HCT116 (cell line): Measurements from ENCODE around the gene HK1. TPM values are rescaled to one million over a fixed set of nuclear protein-coding genes. Genes with fewer than 3 reads are reported as not detected.

ENCODE experiments used
- ATAC-seq: fragments of 200-7000 bp; cut with Tn5 transposase; 2 replicates; pipeline ENCODE4 v1.9.1; 2020; ENCODE audit warnings: mild to moderate bottlenecking, moderate library complexity
- BruUV-seq: library from RNA; stranded (reverse); fragments of 400-500 nt; replicated peaks from 2 replicates; lab custom pipeline; 2021; lab: Mats Ljungman, UMichigan
- CTCF ChIA-PET: fragments of 300-600 bp; sonication (Branson Sonifier 250); formaldehyde crosslinking; loops from one replicate; lab custom pipeline; 2021; ENCODE audit warnings: antibody characterized with exemption; lab: Charles Lee
- POLR2A ChIA-PET: fragments of 300-600, 350-600 bp; sonication (Branson Sonifier 250); formaldehyde crosslinking; loops from one replicate; lab custom pipeline; 2021; ENCODE audit warnings: antibody characterized with exemption; lab: Charles Lee
- RAD21 ChIA-PET, 2 experiments: fragments of 300-600 bp; sonication (Branson Sonifier 250); formaldehyde crosslinking; loops; one replicate each; lab custom pipeline; 2023; ENCODE audit warnings: low total read pairs in 2 of 2; ENCODE audit not compliant: uncharacterized antibody in 2 of 2, unreplicated experiment in 2 of 2, low non-redundant PET in 1 of 2; lab: Charles Lee
- DNase-seq: peaks from one replicate; pipeline ENCODE4 v3.0.0-alpha.2; 2010; ENCODE audit warnings: low read depth, low spot score
- H2AFZ ChIP-seq: fragments of 200-600 bp; shearing (Covaris generic), sonication (generic); 2 replicates; pipeline ENCODE4 v1.6.1; 2017; ENCODE audit warnings: low read depth, mixed run types, mixed read lengths, antibody characterized with exemption, low read length; ENCODE audit not compliant: poor library complexity, severe bottlenecking
- H3K27ac ChIP-seq: 2 replicates; pipeline ENCODE4 v1.5.1; 2012; ENCODE audit warnings: low read depth, low read length
- H3K27me3 ChIP-seq: fragments of 200-600 bp; sonication (generic); 2 replicates; pipeline ENCODE4 v1.6.1; 2016; ENCODE audit warnings: mixed run types, low read length, mixed read lengths; ENCODE audit not compliant: insufficient read depth
- H3K36me3 ChIP-seq, 2 experiments: fragments of 200-500 bp in 1 of 2; fragments of 200-600 bp in 1 of 2; sonication (Bioruptor generic) in 1 of 2; sonication (generic) in 1 of 2; 2 replicates each; pipeline versions ENCODE4 v1.5.1 to v1.6.1; 2014 to 2016; ENCODE audit warnings: low read length in 2 of 2, inconsistent platforms in 1 of 2, mixed read lengths in 1 of 2, mixed run types in 1 of 2; ENCODE audit not compliant: insufficient read depth in 2 of 2, control insufficient read depth in 1 of 2
- H3K4me1 ChIP-seq, 2 experiments: fragments of 200-600 bp in 1 of 2; sonication (generic) in 1 of 2; 2 replicates each; pipeline versions ENCODE4 v1.5.1 to v1.6.1; 2012 to 2017; ENCODE audit warnings: low read length in 2 of 2, inconsistent platforms in 1 of 2, mild to moderate bottlenecking in 1 of 2, mixed read lengths in 1 of 2, mixed run types in 1 of 2, moderate library complexity in 1 of 2; ENCODE audit not compliant: insufficient read depth in 2 of 2, control insufficient read depth in 1 of 2
- H3K4me2 ChIP-seq: fragments of 200-600 bp; sonication (generic); 2 replicates; pipeline ENCODE4 v1.6.1; 2017; ENCODE audit warnings: mixed run types, low read length, mixed read lengths
- H3K4me3 ChIP-seq, 2 experiments: fragments of 200-600 bp in 1 of 2; sonication (generic) in 1 of 2; replicated peaks in 1 of 2; 2 replicates each; pipeline ENCODE4 v1.5.1; 2011 to 2016; ENCODE audit warnings: low read length in 2 of 2, control low read depth in 1 of 2, low read depth in 1 of 2, mild to moderate bottlenecking in 1 of 2, mixed read lengths in 1 of 2, mixed run types in 1 of 2
- H3K79me2 ChIP-seq: fragments of 200-600 bp; sonication (generic); 2 replicates; pipeline ENCODE4 v1.6.1; 2017; ENCODE audit warnings: mild to moderate bottlenecking, mixed run types, low read length, moderate library complexity, mixed read lengths; ENCODE audit not compliant: insufficient read depth
- H3K9ac ChIP-seq: fragments of 200-600 bp; sonication (generic); 2 replicates; pipeline ENCODE4 v1.6.1; 2016; ENCODE audit warnings: low read length, mixed read lengths
- H3K9me2 ChIP-seq: fragments of 200-600 bp; sonication (generic), shearing (Covaris generic); 2 replicates; pipeline ENCODE4 v1.6.1; 2017; ENCODE audit warnings: mixed run types, mild to moderate bottlenecking, moderate library complexity; ENCODE audit not compliant: insufficient read depth
- H3K9me3 ChIP-seq, 2 experiments: fragments of 200-500 bp in 1 of 2; fragments of 200-600 bp in 1 of 2; sonication (Bioruptor generic) in 1 of 2; sonication (generic) in 1 of 2; 2 replicates each; pipeline ENCODE4 v1.6.1; 2014 to 2017; ENCODE audit warnings: low read length in 2 of 2, mixed read lengths in 2 of 2, inconsistent platforms in 1 of 2, low read depth in 1 of 2, mild to moderate bottlenecking in 1 of 2, mixed run types in 1 of 2, moderate library complexity in 1 of 2; ENCODE audit not compliant: control insufficient read depth in 1 of 2, insufficient read depth in 1 of 2
- H4K20me1 ChIP-seq: fragments of 200-600 bp; sonication (generic), shearing (Covaris generic); 2 replicates; pipeline ENCODE4 v1.6.1; 2017; ENCODE audit warnings: mixed run types, mild to moderate bottlenecking, moderate library complexity; ENCODE audit not compliant: insufficient read depth
- CBX3 ChIP-seq: IDR thresholded peaks from 2 replicates; pipeline ENCODE4 v1.6.1; 2012; ENCODE audit warnings: low read depth
- ELF1 ChIP-seq: IDR thresholded peaks from 2 replicates; pipeline ENCODE4 v1.6.1; 2012; ENCODE audit warnings: low read depth, borderline replicate concordance
- EZH2phosphoT487 ChIP-seq: fragments of 200-600 bp; IDR thresholded peaks from 2 replicates; pipeline ENCODE4 v1.6.1; 2018; ENCODE audit warnings: antibody characterized with exemption, borderline replicate concordance
- JUND ChIP-seq: IDR thresholded peaks from 2 replicates; pipeline ENCODE4 v1.6.1; 2012
- POLR2A ChIP-seq: IDR thresholded peaks from 2 replicates; pipeline ENCODE4 v1.7.0; 2011; ENCODE audit warnings: borderline replicate concordance; ENCODE audit not compliant: insufficient read depth, insufficient read length; ENCODE audit errors: extremely low read depth
- SP1 ChIP-seq: IDR thresholded peaks from 2 replicates; pipeline ENCODE4 v1.6.1; 2012; ENCODE audit warnings: low read depth
- SRF ChIP-seq: IDR thresholded peaks from 2 replicates; pipeline ENCODE4 v1.6.1; 2012; ENCODE audit warnings: low read depth
- YY1 ChIP-seq: IDR thresholded peaks from 2 replicates; pipeline ENCODE4 v1.6.1; 2011; ENCODE audit warnings: low read length, low read depth, moderate library complexity, mild to moderate bottlenecking; ENCODE audit not compliant: insufficient replicate concordance; ENCODE audit errors: extremely low read depth
- intact Hi-C: fragments of 100-400 bp; cut with micrococcal nuclease; formaldehyde crosslinking; loops from 2 replicates; pipeline ENCODE4 v1.10.0; 2022
- total RNA-seq: library from RNA; stranded (reverse); gene quantifications from one replicate; pipeline ENCODE4 v1.2.1, GENCODE V29; 2021; ENCODE audit not compliant: unreplicated experiment
- TF ChIP-seq, protein P1 (sequence below): IDR thresholded peaks from 2 replicates; pipeline ENCODE4 v1.6.1; 2011; ENCODE audit warnings: mild to moderate bottlenecking, low read length, moderate library complexity; ENCODE audit not compliant: insufficient replicate concordance; ENCODE audit errors: extremely low read depth
- TF ChIP-seq, protein P2 (sequence below), 3 experiments: fragments of 200-600 bp in 1 of 3; sonication (generic) in 1 of 3; IDR thresholded peaks in 2 of 3; conservative IDR thresholded peaks in 1 of 3; 2 replicates each; pipeline ENCODE4 v1.5.1; 2012 to 2017; ENCODE audit warnings: low read depth in 2 of 3, low read length in 2 of 3, antibody characterized with exemption in 1 of 3, borderline replicate concordance in 1 of 3, control low read depth in 1 of 3, mild to moderate bottlenecking in 1 of 3, mixed read lengths in 1 of 3, mixed run types in 1 of 3, moderate library complexity in 1 of 3; ENCODE audit not compliant: insufficient read depth in 1 of 3
- TF ChIP-seq, protein P3 (sequence below): IDR thresholded peaks from 2 replicates; pipeline ENCODE4 v1.6.1; 2012; ENCODE audit warnings: low read depth

Gene HK1
- total RNA-seq, 1 experiment from 2014 or later = 50.3 TPM

GRCh38 chr10:69242040-69242851 lies 36.0 kb upstream of the HK1 start:
- H3K36me3 ChIP-seq = no peaks in the 10 kb centered on the region
- no peak for ATAC-seq
- DNase-seq = no peak
- H2AFZ ChIP-seq = no peak overlapping the region
- no TSS peak for BruUV-seq
- TF ChIP-seq ELF1 (no peak), SRF (no peak), JUND (no peak)
- TF ChIP-seq, protein P1, sequence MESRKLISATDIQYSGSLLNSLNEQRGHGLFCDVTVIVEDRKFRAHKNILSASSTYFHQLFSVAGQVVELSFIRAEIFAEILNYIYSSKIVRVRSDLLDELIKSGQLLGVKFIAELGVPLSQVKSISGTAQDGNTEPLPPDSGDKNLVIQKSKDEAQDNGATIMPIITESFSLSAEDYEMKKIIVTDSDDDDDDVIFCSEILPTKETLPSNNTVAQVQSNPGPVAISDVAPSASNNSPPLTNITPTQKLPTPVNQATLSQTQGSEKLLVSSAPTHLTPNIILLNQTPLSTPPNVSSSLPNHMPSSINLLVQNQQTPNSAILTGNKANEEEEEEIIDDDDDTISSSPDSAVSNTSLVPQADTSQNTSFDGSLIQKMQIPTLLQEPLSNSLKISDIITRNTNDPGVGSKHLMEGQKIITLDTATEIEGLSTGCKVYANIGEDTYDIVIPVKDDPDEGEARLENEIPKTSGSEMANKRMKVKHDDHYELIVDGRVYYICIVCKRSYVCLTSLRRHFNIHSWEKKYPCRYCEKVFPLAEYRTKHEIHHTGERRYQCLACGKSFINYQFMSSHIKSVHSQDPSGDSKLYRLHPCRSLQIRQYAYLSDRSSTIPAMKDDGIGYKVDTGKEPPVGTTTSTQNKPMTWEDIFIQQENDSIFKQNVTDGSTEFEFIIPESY = no peak
- TF ChIP-seq, all 23 proteins: peak for 0
- Histone ChIP-seq H3K27ac (no peak overlapping the region), H3K4me2 (no peak overlapping the region), H4K20me1 (no peaks in the 10 kb centered on the region), H3K79me2 (no peaks in the 10 kb centered on the region), H3K4me1 (peaks cover 0 to 8% of the 10 kb centered on the region in 2 experiments; a peak in 1 of 4 replicates), H3K9ac (no peak overlapping the region), H3K9me3 (no peaks in the 10 kb centered on the region), H3K9me2 (no peaks in the 10 kb centered on the region), H3K4me3 (no peak overlapping the region), H3K27me3 (no peaks in the 10 kb centered on the region)
- RAD21 ChIA-PET = no interaction called here
- POLR2A ChIA-PET = no interaction called here
- CTCF ChIA-PET = interaction anchor here (1.5 kb wide), 1 partner anchor 150 kb away, joined by 3 read pairs; no protein-coding TSS in a partner anchor
- intact Hi-C loops = no loop called here

- Histone ChIP-seq H4K20me1 (no peaks in the 10 kb centered on the region), H3K79me2 (no peaks in the 10 kb centered on the region), H2AFZ (no peak overlapping the region), H3K4me1 (peaks cover 0 to 2% of the 10 kb centered on the region in 2 experiments; a peak in 1 of 4 replicates), H3K4me3 (no peak overlapping the region), H3K27ac (no peak overlapping the region), H3K27me3 (no peaks in the 10 kb centered on the region), H3K9me3 (no peaks in the 10 kb centered on the region), H3K4me2 (no peak overlapping the region), H3K9ac (no peak overlapping the region), H3K9me2 (no peaks in the 10 kb centered on the region), H3K36me3 (no peaks in the 10 kb centered on the region)
- no peak for DNase-seq
- intact Hi-C loops = no loop called here
- CTCF ChIA-PET = interaction anchor here (1.5 kb wide), 1 partner anchor 150 kb away, joined by 3 read pairs; no protein-coding TSS in a partner anchor
- BruUV-seq = no TSS peak
- POLR2A ChIA-PET = no interaction called here
- RAD21 ChIA-PET = no interaction called here
- ATAC-seq = no peak
- TF ChIP-seq SP1 (no peak), YY1 (no peak), SRF (no peak), CBX3 (no peak), EZH2phosphoT487 (no peak), POLR2A (no peak), JUND (no peak)
- TF ChIP-seq, protein P2, sequence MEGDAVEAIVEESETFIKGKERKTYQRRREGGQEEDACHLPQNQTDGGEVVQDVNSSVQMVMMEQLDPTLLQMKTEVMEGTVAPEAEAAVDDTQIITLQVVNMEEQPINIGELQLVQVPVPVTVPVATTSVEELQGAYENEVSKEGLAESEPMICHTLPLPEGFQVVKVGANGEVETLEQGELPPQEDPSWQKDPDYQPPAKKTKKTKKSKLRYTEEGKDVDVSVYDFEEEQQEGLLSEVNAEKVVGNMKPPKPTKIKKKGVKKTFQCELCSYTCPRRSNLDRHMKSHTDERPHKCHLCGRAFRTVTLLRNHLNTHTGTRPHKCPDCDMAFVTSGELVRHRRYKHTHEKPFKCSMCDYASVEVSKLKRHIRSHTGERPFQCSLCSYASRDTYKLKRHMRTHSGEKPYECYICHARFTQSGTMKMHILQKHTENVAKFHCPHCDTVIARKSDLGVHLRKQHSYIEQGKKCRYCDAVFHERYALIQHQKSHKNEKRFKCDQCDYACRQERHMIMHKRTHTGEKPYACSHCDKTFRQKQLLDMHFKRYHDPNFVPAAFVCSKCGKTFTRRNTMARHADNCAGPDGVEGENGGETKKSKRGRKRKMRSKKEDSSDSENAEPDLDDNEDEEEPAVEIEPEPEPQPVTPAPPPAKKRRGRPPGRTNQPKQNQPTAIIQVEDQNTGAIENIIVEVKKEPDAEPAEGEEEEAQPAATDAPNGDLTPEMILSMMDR (IDR thresholded peaks at IDR 0.05 in 2 of 3, conservative IDR thresholded peaks at IDR 0.05 in 1 of 3; ENCODE audit: borderline replicate concordance in 1 of 3, insufficient read depth in 1 of 3, low read depth in 2 of 3, low read length in 2 of 3) = no peak
- TF ChIP-seq, protein P3, sequence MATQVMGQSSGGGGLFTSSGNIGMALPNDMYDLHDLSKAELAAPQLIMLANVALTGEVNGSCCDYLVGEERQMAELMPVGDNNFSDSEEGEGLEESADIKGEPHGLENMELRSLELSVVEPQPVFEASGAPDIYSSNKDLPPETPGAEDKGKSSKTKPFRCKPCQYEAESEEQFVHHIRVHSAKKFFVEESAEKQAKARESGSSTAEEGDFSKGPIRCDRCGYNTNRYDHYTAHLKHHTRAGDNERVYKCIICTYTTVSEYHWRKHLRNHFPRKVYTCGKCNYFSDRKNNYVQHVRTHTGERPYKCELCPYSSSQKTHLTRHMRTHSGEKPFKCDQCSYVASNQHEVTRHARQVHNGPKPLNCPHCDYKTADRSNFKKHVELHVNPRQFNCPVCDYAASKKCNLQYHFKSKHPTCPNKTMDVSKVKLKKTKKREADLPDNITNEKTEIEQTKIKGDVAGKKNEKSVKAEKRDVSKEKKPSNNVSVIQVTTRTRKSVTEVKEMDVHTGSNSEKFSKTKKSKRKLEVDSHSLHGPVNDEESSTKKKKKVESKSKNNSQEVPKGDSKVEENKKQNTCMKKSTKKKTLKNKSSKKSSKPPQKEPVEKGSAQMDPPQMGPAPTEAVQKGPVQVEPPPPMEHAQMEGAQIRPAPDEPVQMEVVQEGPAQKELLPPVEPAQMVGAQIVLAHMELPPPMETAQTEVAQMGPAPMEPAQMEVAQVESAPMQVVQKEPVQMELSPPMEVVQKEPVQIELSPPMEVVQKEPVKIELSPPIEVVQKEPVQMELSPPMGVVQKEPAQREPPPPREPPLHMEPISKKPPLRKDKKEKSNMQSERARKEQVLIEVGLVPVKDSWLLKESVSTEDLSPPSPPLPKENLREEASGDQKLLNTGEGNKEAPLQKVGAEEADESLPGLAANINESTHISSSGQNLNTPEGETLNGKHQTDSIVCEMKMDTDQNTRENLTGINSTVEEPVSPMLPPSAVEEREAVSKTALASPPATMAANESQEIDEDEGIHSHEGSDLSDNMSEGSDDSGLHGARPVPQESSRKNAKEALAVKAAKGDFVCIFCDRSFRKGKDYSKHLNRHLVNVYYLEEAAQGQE = no peak
Observed at GRCh38 chr10:69242852-69243212, 35.5 kb upstream of the HK1 start.
